ENCODE data around the gene FAM210B.

Gene FAM210B

DNA sequence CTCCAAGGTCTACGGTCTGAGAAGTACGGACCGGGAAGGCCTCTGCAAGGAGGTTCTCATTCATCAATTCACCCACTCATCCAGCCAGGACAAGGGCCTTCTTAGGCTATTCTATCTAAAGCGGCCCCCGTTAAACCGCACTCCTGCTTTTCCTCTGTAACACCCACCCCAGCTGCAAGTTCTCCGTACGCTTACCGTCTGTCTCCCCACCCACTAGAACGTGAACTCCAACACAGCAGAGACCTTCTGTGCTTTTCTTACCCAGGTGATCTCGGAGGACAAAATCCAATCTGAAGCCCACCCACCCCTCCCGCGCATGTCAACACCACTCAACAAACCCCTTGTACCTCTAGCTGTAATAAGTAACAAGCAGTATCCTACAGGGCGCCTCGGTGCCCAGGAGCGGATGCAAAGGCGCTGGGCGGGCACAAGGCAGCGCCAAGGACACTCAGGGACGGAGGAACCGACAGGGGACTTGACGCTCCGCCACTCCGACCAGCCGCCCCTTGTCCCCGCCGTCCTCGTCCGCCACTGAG is 32.9 kb downstream of the FAM210B start:
- TF ChIP-seq, protein P1, sequence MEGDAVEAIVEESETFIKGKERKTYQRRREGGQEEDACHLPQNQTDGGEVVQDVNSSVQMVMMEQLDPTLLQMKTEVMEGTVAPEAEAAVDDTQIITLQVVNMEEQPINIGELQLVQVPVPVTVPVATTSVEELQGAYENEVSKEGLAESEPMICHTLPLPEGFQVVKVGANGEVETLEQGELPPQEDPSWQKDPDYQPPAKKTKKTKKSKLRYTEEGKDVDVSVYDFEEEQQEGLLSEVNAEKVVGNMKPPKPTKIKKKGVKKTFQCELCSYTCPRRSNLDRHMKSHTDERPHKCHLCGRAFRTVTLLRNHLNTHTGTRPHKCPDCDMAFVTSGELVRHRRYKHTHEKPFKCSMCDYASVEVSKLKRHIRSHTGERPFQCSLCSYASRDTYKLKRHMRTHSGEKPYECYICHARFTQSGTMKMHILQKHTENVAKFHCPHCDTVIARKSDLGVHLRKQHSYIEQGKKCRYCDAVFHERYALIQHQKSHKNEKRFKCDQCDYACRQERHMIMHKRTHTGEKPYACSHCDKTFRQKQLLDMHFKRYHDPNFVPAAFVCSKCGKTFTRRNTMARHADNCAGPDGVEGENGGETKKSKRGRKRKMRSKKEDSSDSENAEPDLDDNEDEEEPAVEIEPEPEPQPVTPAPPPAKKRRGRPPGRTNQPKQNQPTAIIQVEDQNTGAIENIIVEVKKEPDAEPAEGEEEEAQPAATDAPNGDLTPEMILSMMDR (IDR thresholded peaks at IDR 0.05; ENCODE audit: low read depth, low read length, poor library complexity, severe bottlenecking), result no peak
- TF ChIP-seq EZH2phosphoT487 (IDR thresholded peaks at IDR 0.05; ENCODE audit: borderline replicate concordance, low read length), result no peak
- Histone ChIP-seq H3K9me2 (replicated peaks; ENCODE audit: control insufficient read depth, low read length) (no peaks in the 10 kb centered on the region), H3K36me3 (ENCODE audit: control insufficient read depth, low read length) (peaks cover 89% of the 10 kb centered on the region), H4K20me1 (ENCODE audit: control insufficient read depth, insufficient read depth, low read depth, low read length) (peaks cover 6% of the 10 kb centered on the region; the same call in 1 of the 2 replicates), H3K4me3 (ENCODE audit: low read length) (peak overlapping the region; percentile 97), H3K79me2 (ENCODE audit: control insufficient read depth, low read length) (peaks cover 92% of the 10 kb centered on the region), H3K27ac (ENCODE audit: low read depth, low read length) (peak overlapping the region; percentile 84), H3K9me3 (ENCODE audit: control insufficient read depth, insufficient read depth, low read length) (no peaks in the 10 kb centered on the region), H3K4me1 (ENCODE audit: control insufficient read depth, low read length) (peaks cover 31% of the 10 kb centered on the region), H3F3A (ENCODE audit: control insufficient read depth, insufficient read depth) (peaks cover 4% of the 10 kb centered on the region; the same call in 1 of the 2 replicates), H3K4me2 (ENCODE audit: low read length) (peak overlapping the region; percentile 72), H3K27me3 (ENCODE audit: control insufficient read depth, low read length) (no peaks in the 10 kb centered on the region)

DNA sequence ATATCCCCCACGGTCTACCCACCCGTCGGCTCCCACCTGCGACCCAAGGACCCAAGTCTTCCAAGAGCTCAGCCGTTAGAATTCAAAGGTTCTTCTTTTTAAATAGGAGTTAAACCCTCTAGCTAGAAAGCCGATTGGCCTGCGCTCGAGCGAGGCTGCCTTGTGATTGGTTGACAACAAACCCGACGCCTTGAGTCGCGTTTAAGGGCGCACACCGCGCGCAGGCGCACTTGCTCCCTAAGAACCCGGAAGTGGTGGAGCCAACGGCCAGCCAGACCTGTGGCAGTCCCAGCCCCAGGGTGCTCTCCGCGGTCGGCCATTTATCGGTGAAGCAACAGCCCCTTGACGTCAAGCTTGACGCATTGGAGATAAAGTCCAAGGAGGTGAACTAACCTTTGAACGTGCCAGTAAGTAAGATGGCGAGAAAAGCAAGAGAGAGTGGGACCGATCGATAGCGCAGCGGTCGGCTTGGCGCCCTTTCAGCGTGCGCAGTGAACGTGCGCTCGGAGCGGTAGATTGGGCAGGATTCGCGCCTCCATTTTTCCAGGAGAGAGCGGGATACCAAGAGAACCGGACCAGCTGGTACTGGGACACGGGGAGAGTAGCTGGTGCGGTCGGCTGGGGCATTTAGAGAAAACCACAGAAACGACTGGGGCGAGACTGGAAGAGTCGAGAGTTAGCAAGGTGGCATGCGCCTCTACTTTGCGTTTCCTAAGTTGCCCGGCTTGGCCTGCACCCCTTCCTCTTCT is 33.5 kb downstream of the FAM210B start, which contains the start of the genes AURKA and CSTF1:
AURKA (minus strand) TSS at position 84 of the 749 bp plus-strand sequence. CDS start 4,018 bp downstream, outside the sequence.
CSTF1 (plus strand) TSS at position 514 of the 749 bp plus-strand sequence. CDS start 2,908 bp downstream, outside the sequence.
- Histone ChIP-seq H3K27me3 (ENCODE audit: control insufficient read depth, low read length) (no peaks in the 10 kb centered on the region), H3K4me1 (ENCODE audit: control insufficient read depth, low read length) (peaks cover 31% of the 10 kb centered on the region), H3K9me3 (ENCODE audit: control insufficient read depth, insufficient read depth, low read length) (no peaks in the 10 kb centered on the region), H3K27ac (ENCODE audit: low read depth, low read length) (peak within 1 kb of the TSS; percentile 84), H4K20me1 (ENCODE audit: control insufficient read depth, insufficient read depth, low read depth, low read length) (peaks cover 6% of the 10 kb centered on the region; the same call in 1 of the 2 replicates), H3K36me3 (ENCODE audit: control insufficient read depth, low read length) (peaks cover 90% of the 10 kb centered on the region), H3K9me2 (replicated peaks; ENCODE audit: control insufficient read depth, low read length) (no peaks in the 10 kb centered on the region), H3K4me3 (ENCODE audit: low read length) (peak within 1 kb of the TSS; percentile 97), H3K4me2 (ENCODE audit: low read length) (peak within 1 kb of the TSS; percentile 72), H3K79me2 (ENCODE audit: control insufficient read depth, low read length) (peaks cover 94% of the 10 kb centered on the region), H3F3A (ENCODE audit: control insufficient read depth, insufficient read depth) (peaks cover 3% of the 10 kb centered on the region; the same call in 1 of the 2 replicates)
- no peak for TF ChIP-seq EZH2phosphoT487 (IDR thresholded peaks at IDR 0.05; ENCODE audit: borderline replicate concordance, low read length)
- TF ChIP-seq, protein P1 (IDR thresholded peaks at IDR 0.05; ENCODE audit: low read depth, low read length, poor library complexity, severe bottlenecking), result no peak

DNA sequence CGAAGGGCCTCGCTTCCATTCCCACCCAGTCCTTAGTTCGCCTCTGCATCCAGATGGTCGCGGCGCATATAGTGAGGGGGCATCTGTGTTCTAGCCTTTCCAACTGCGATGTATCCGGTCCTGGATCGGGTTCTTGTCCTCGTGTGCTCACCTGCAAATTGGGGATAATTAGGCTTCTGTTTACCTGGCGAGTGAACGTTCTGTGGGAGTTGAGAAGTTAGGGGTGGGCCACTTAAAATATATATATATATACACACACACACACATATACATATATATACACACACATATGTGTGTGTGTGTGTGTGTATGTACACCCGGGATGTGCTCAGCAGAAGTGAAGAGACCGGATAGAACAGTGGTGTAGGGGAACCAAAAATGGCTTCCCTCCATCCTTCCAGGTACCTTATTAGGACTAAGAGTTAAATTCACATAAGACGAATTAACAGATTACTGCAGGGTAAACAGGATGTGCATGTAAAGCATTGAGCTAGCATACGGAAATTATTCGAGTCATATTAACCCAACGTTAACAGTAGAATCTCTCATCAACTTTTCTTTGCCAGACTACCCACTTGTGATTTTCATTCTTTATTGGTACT is 34.2 kb downstream of the FAM210B start:
- H3F3A ChIP-seq (ENCODE audit: control insufficient read depth, insufficient read depth), result peaks cover 6% of the 10 kb centered on the region
- peaks cover 6% of the 10 kb centered on the region; the same call in 1 of the 2 replicates for H4K20me1 ChIP-seq (ENCODE audit: control insufficient read depth, insufficient read depth, low read depth, low read length)
- peak overlapping the region; percentile 72 for H3K4me2 ChIP-seq (ENCODE audit: low read length)
- no peaks in the 10 kb centered on the region for H3K9me2 ChIP-seq (replicated peaks; ENCODE audit: control insufficient read depth, low read length)
- TF ChIP-seq, protein P1 (IDR thresholded peaks at IDR 0.05; ENCODE audit: low read depth, low read length, poor library complexity, severe bottlenecking), result no peak
- no peak for TF ChIP-seq EZH2phosphoT487 (IDR thresholded peaks at IDR 0.05; ENCODE audit: borderline replicate concordance, low read length)
- H3K4me3 ChIP-seq (ENCODE audit: low read length), result peak overlapping the region; percentile 97
- H3K79me2 ChIP-seq (ENCODE audit: control insufficient read depth, low read length), result peaks cover 89% of the 10 kb centered on the region
- H3K27me3 ChIP-seq (ENCODE audit: control insufficient read depth, low read length), result no peaks in the 10 kb centered on the region
- no peaks in the 10 kb centered on the region for H3K9me3 ChIP-seq (ENCODE audit: control insufficient read depth, insufficient read depth, low read length)
- peak overlapping the region; percentile 84 for H3K27ac ChIP-seq (ENCODE audit: low read depth, low read length)
- peaks cover 31% of the 10 kb centered on the region for H3K4me1 ChIP-seq (ENCODE audit: control insufficient read depth, low read length)
- peaks cover 90% of the 10 kb centered on the region for H3K36me3 ChIP-seq (ENCODE audit: control insufficient read depth, low read length)
